K562 (cell line): ENCODE measurements around the gene CDCA4. TPM values are rescaled to one million over a fixed set of nuclear protein-coding genes. Genes with fewer than 3 reads are reported as not detected.

Source experiments
- ATAC-seq: fragments of 200-7000 bp; cut with Tn5 transposase; 3 replicates; pipeline ENCODE4 v1.9.1; 2020; ENCODE audit warnings: moderate library complexity
- BruUV-seq: library from RNA; stranded (reverse); fragments of 400-500 nt; replicated peaks from 2 replicates; lab custom pipeline; 2021; lab: Mats Ljungman, UMichigan
- CTCF ChIA-PET: fragments of 300-600 bp; formaldehyde crosslinking; extraction: SDS; loops from one replicate; lab custom pipeline; 2021; ENCODE audit warnings: low intra/inter-chr PET ratio; lab: Yijun Ruan, JAX
- POLR2A ChIA-PET: fragments of 300-600, 350-650 bp; sonication (Branson Sonifier 250); formaldehyde crosslinking; extraction: SDS; loops from one replicate; lab custom pipeline; 2021; ENCODE audit warnings: antibody characterized with exemption, inconsistent platforms; lab: Yijun Ruan, JAX
- DNase-seq, 4 experiments: peaks; one replicate each; pipeline versions ENCODE4 v3.0.0 to v3.0.0-alpha.2; 2011 to 2018; ENCODE audit warnings: low spot score in 3 of 4, mixed read lengths in 3 of 4; ENCODE audit errors: extremely low read depth in 1 of 4
- FAIRE-seq: peaks from 2 replicates; lab custom pipeline; 2011; peaks lifted over from hg19 to GRCh38; lab: Jason Lieb, UNC
- H2AFZ ChIP-seq: 2 replicates; pipeline ENCODE4 v1.6.0; 2011; ENCODE audit warnings: low read depth, low read length, control low read depth, inconsistent platforms
- H3K27ac ChIP-seq: fragments of 200-600 bp; 3 replicates; pipeline ENCODE4 v1.8.0; 2011; ENCODE audit warnings: low read depth, mild to moderate bottlenecking, control low read depth, inconsistent platforms, low read length, moderate library complexity, mixed read lengths; ENCODE audit errors: extremely low read depth
- H3K27me3 ChIP-seq, 2 experiments: fragments of 300-600 bp in 1 of 2; 2 replicates in 1 of 2; 3 replicates in 1 of 2; pipeline versions ENCODE4 v1.6.0 to v1.8.0; 2011; ENCODE audit warnings: inconsistent platforms in 2 of 2, low read length in 2 of 2, mild to moderate bottlenecking in 1 of 2, mixed read lengths in 1 of 2, moderate library complexity in 1 of 2; ENCODE audit not compliant: control insufficient read depth in 2 of 2, insufficient read depth in 2 of 2
- H3K36me3 ChIP-seq: fragments of 300-600 bp; 3 replicates; pipeline ENCODE4 v1.8.0; 2011; ENCODE audit warnings: mild to moderate bottlenecking, low read length, inconsistent platforms; ENCODE audit not compliant: control insufficient read depth, insufficient read depth
- H3K4me1 ChIP-seq, 2 experiments: fragments of 200-600 bp in 1 of 2; replicated peaks in 1 of 2; 2 replicates in 1 of 2; 3 replicates in 1 of 2; pipeline versions ENCODE4 v1.5.1 to v1.8.0; 2011; ENCODE audit warnings: inconsistent platforms in 2 of 2, low read length in 2 of 2, mild to moderate bottlenecking in 1 of 2, mixed read lengths in 1 of 2, moderate library complexity in 1 of 2; ENCODE audit not compliant: control insufficient read depth in 2 of 2, insufficient read depth in 2 of 2
- H3K4me2 ChIP-seq: 2 replicates; pipeline ENCODE4 v1.6.1; 2011; ENCODE audit warnings: low read length, control low read depth, inconsistent platforms, mixed read lengths; ENCODE audit not compliant: insufficient read depth
- H3K4me3 ChIP-seq: fragments of 200-600 bp; sonication (generic), shearing (Covaris generic); 2 replicates; pipeline ENCODE4 v1.5.1; 2016; ENCODE audit warnings: control low read depth, inconsistent platforms
- H3K79me2 ChIP-seq: fragments of 200-600 bp; 3 replicates; pipeline ENCODE4 v1.8.0; 2011; ENCODE audit warnings: low read length, inconsistent platforms; ENCODE audit not compliant: control insufficient read depth, insufficient read depth
- H3K9ac ChIP-seq, 2 experiments: 2 replicates each; pipeline versions ENCODE4 v1.6.0 to v1.6.1; 2011; ENCODE audit warnings: low read depth in 2 of 2, low read length in 2 of 2, control low read depth in 1 of 2, inconsistent platforms in 1 of 2, mild to moderate bottlenecking in 1 of 2, mixed read lengths in 1 of 2; ENCODE audit not compliant: insufficient read depth in 1 of 2
- H3K9me1 ChIP-seq: one replicate; pipeline ENCODE4 v1.6.0; 2011; ENCODE audit warnings: inconsistent platforms, mild to moderate bottlenecking, low read length, moderate library complexity; ENCODE audit not compliant: control insufficient read depth, insufficient read depth
- H3K9me3 ChIP-seq: replicated peaks from 2 replicates; pipeline ENCODE4 v1.5.1; 2011; ENCODE audit warnings: low read depth, low read length, inconsistent platforms; ENCODE audit not compliant: control insufficient read depth, insufficient read depth
- H4K20me1 ChIP-seq: replicated peaks from 2 replicates; pipeline ENCODE4 v1.6.1; 2011; ENCODE audit warnings: low read length, inconsistent platforms, mixed read lengths; ENCODE audit not compliant: control insufficient read depth, insufficient read depth
- CXXC5 ChIP-seq: fragments of 250-450 bp; sonication (Bioruptor Pico); IDR thresholded peaks from 2 replicates; pipeline ENCODE4 v1.8.0; 2022; ENCODE audit warnings: inconsistent platforms, mild to moderate bottlenecking, moderate library complexity
- MYC ChIP-seq, 2 experiments: fragments of 250-450 bp in 1 of 2; sonication (Bioruptor Pico) in 1 of 2; IDR thresholded peaks; 2 replicates each; pipeline versions ENCODE4 v1.5.1 to v1.6.1; 2012 to 2021; ENCODE audit warnings: low read depth in 2 of 2, borderline replicate concordance in 1 of 2, improper control_type of control experiment in 1 of 2, low read length in 1 of 2, mild to moderate bottlenecking in 1 of 2, moderate library complexity in 1 of 2
- NCOA1 ChIP-seq: fragments of 450-650 bp; IDR thresholded peaks from 2 replicates; pipeline ENCODE4 v1.6.1; 2016; ENCODE audit warnings: low read depth
- NR2C1 ChIP-seq, 2 experiments: fragments of 450-650 bp; IDR thresholded peaks; 2 replicates each; pipeline ENCODE4 v1.6.1; 2017; ENCODE audit warnings: mild to moderate bottlenecking in 2 of 2, antibody characterized with exemption in 1 of 2, inconsistent platforms in 1 of 2, missing compliant biosample characterization in 1 of 2, missing genetic modification characterization in 1 of 2
- RBFOX2 ChIP-seq: fragments of 200-400 bp; formaldehyde crosslinking; IDR thresholded peaks from 2 replicates; pipeline ENCODE4 v1.6.1; 2017; ENCODE audit warnings: low read depth, mild to moderate bottlenecking, low read length, moderate library complexity
- RFX1 ChIP-seq: fragments of 450-650 bp; IDR thresholded peaks from 2 replicates; pipeline ENCODE4 v1.6.1; 2016; ENCODE audit warnings: mild to moderate bottlenecking, moderate library complexity
- U2AF2 ChIP-seq: fragments of 200-400 bp; formaldehyde crosslinking; optimal IDR thresholded peaks from 2 replicates; pipeline ENCODE3; 2017; ENCODE audit warnings: low read depth, mild to moderate bottlenecking, low read length
- WGBS: fragments of 100-300 bp; shearing (Covaris generic); methylation state at CpG from one replicate; pipeline ENCODE4 v1.1.6; 2016; ENCODE audit warnings: low coverage, mixed read lengths; ENCODE audit not compliant: insufficient coverage; ENCODE audit errors: missing lambda C conversion rate; 5-methylcytosine and 5-hydroxymethylcytosine counted together
- in situ Hi-C: fragments of 300-500 bp; cut with MboI; formaldehyde crosslinking; loops from 4 replicates; pipeline ENCODE4 v1.15.0; 2018; ENCODE audit warnings: inconsistent platforms, mixed read lengths
- intact Hi-C: fragments of 100-400 bp; cut with micrococcal nuclease; formaldehyde crosslinking; loops from 2 replicates; pipeline ENCODE4 v1.14.2; 2022
- polyA plus RNA-seq, 8 experiments: library from polyadenylated mRNA; depleted of rRNA in 4 of 8; stranded (reverse) in 5 of 8; unstranded in 3 of 8; fragments of >200 nt; fragmentation: Nextera tagmentation in 2 of 8; fragmentation: Illumina TruSeq in 1 of 8; extraction: Ambion mirVana in 2 of 8; extraction: Trizol in 1 of 8; gene quantifications; 2 replicates each; pipeline versions ENCODE4 v1.2.1 to v1.2.3, GENCODE V29; 2011 to 2014; ENCODE audit warnings: inconsistent platforms in 1 of 8, missing spikeins in 1 of 8
- total RNA-seq, 7 experiments: library from RNA; depleted of rRNA in 6 of 7; stranded (reverse); fragments of >200 nt in 6 of 7; fragmentation: Illumina TruSeq in 2 of 7; extraction: Trizol in 2 of 7; gene quantifications; 2 replicates each; pipeline versions ENCODE4 v1.2.1 to v1.2.3, GENCODE V29; 2011 to 2021; ENCODE audit warnings: low replicate concordance in 1 of 7
- TF ChIP-seq, protein P1 (sequence below): fragments of 450-650 bp; IDR thresholded peaks from 2 replicates; pipeline ENCODE4 v1.6.1; 2018; ENCODE audit not compliant: partially characterized antibody

Gene CDCA4
- total and polyA plus RNA-seq, 9 of the 15 experiments (the other 6 are each of a cell fraction or from before 2014, with no cell fraction given): 6.6 to 44.2 (median 23.0) TPM

DNA sequence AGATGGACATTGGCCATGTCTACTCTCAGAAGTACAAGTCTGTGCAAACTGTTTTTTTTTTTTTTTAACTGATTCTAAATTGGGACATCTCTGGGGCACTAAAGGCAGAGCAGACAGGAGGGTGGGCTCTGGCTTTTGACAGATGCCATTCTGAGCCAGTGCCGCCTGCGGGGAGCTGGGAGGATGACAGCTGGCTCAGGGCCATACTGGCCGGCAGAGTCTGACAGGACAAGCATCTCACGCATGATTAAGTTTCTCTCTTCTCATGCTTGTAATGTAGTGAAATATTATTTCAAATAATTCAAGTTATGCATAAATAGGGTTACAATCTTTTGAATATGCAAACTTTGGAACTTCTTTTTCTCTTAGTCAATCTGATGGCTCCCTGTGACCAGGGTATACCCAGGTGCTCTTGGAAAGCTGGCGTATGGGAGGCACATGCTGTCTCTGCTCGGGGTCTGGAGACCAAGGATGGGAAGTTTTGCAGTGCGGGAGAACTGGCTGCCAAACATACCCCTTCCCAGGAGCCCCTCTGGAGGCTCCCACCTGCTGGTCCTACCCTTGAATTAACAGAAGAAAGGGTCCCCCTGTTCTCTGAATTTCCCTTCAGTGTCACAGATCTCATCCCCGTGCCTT, 7.6 kb downstream of the CDCA4 start:
- no peaks in the 10 kb centered on the region for H3K27me3 ChIP-seq
- no peak for DNase-seq
- no peak for TF ChIP-seq CXXC5
- no peak for TF ChIP-seq RBFOX2
- no peak overlapping the region for H2AFZ ChIP-seq
- H3K4me1 ChIP-seq: peaks cover 25 to 27% of the 10 kb centered on the region in 2 experiments
- FAIRE-seq: no peak
- CTCF ChIA-PET: no interaction called here
- no peak overlapping the region for H3K4me2 ChIP-seq
- H3K79me2 ChIP-seq: peaks cover 92% of the 10 kb centered on the region
- H3K9ac ChIP-seq: no peak overlapping the region; a peak in 1 of 4 replicates
- in situ Hi-C loops (no loop called here), intact Hi-C loops (no loop called here)
- H4K20me1 ChIP-seq: peaks cover 47% of the 10 kb centered on the region
- H3K9me3 ChIP-seq: no peaks in the 10 kb centered on the region
- H3K27ac ChIP-seq: no peak overlapping the region
- peaks cover 2% of the 10 kb centered on the region for H3K9me1 ChIP-seq
- H3K4me3 ChIP-seq: no peak overlapping the region
- POLR2A ChIA-PET: interaction anchor here (0.6 to 4.0 kb wide), 5 partner anchors 7 to 134 kb away, joined by 3 to 28 read pairs (median 3); no protein-coding TSS in a partner anchor
- 80% methylated on average over 7 of the region's 8 CpGs for whole genome bisulfite sequencing
- ATAC-seq: no peak
- BruUV-seq: no TSS peak
- H3K36me3 ChIP-seq: peaks cover 64% of the 10 kb centered on the region; the same call in 2 of the 3 replicates

DNA sequence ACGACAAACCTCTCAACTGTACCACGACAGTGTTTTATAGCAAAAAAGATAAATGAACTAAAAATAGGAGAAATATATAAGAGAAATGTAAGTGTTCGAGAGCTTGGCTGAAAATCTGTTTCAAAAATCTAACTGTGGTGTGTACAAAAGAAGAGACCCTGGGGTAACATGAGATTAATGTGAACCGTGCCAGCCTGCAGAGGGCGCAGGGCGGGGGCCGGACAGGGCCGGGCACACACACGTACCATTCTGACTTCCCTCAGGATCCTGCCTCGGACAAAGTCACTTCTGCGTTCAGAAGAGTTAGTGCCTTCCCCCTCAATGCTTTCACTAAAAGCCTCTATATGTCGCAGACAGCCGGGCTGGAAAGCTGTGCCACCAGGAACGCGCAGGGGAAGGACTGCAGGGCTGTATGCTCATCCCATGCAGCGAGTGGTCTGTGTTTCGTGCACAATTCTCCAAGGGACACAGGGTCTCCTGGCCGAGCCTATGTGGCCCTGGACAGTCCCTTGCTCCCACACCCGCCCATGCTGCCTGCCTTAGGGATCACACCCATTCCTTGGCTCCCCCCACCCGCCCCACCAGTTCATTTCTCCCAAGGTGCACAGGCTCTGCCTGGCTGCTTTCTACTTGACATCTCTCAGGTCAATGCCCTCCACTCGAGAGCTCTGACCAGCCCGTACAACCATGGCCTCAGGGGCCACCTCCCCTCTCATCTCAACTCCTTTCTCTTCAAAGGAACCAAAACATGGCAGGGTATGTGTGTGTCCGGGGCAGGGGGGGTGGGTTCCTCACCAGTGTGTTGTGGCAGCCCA, 8.5 kb downstream of the CDCA4 start:
- in situ Hi-C loops: no loop called here
- FAIRE-seq (no peak), DNase-seq (no peak), ATAC-seq (no peak)
- Histone ChIP-seq H3K27me3 (no peaks in the 10 kb centered on the region), H3K9me1 (no peaks in the 10 kb centered on the region), H3K9me3 (no peaks in the 10 kb centered on the region), H3K4me2 (no peak overlapping the region), H3K79me2 (peaks cover 83% of the 10 kb centered on the region), H3K27ac (no peak overlapping the region), H3K9ac (peak overlapping the region in 1 of 2 experiments; percentile 64; a peak in 2 of 4 replicates), H3K4me1 (peaks cover 21 to 22% of the 10 kb centered on the region in 2 experiments), H4K20me1 (peaks cover 47% of the 10 kb centered on the region), H3K4me3 (no peak overlapping the region), H2AFZ (no peak overlapping the region), H3K36me3 (peaks cover 63% of the 10 kb centered on the region; the same call in 2 of the 3 replicates)
- ChIA-PET POLR2A (interaction anchor here (0.6 to 1.1 kb wide), 3 partner anchors 8 to 14 kb away, joined by 3 read pairs; partner anchors contain the start of gene CDCA4), CTCF (no interaction called here)
- intact Hi-C loops: no loop called here
- 92% methylated on average over 11 of the region's 23 CpGs for WGBS
- BruUV-seq: no TSS peak
- TF ChIP-seq RFX1: no peak
- no peak for TF ChIP-seq NCOA1
- TF ChIP-seq NR2C1 (IDR thresholded peaks at IDR 0.05): no peak
- no peak for TF ChIP-seq NR2C1 (tag; IDR thresholded peaks at IDR 0.05)
- TF ChIP-seq U2AF2: no peak
- TF ChIP-seq, protein P1, sequence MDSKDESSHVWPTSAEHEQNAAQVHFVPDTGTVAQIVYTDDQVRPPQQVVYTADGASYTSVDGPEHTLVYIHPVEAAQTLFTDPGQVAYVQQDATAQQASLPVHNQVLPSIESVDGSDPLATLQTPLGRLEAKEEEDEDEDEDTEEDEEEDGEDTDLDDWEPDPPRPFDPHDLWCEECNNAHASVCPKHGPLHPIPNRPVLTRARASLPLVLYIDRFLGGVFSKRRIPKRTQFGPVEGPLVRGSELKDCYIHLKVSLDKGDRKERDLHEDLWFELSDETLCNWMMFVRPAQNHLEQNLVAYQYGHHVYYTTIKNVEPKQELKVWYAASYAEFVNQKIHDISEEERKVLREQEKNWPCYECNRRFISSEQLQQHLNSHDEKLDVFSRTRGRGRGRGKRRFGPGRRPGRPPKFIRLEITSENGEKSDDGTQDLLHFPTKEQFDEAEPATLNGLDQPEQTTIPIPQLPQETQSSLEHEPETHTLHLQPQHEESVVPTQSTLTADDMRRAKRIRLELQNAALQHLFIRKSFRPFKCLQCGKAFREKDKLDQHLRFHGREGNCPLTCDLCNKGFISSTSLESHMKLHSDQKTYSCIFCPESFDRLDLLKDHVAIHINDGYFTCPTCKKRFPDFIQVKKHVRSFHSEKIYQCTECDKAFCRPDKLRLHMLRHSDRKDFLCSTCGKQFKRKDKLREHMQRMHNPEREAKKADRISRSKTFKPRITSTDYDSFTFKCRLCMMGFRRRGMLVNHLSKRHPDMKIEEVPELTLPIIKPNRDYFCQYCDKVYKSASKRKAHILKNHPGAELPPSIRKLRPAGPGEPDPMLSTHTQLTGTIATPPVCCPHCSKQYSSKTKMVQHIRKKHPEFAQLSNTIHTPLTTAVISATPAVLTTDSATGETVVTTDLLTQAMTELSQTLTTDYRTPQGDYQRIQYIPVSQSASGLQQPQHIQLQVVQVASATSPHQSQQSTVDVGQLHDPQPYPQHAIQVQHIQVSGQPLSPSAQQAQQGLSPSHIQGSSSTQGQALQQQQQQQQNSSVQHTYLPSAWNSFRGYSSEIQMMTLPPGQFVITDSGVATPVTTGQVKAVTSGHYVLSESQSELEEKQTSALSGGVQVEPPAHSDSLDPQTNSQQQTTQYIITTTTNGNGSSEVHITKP: peak; percentile 30
- TF ChIP-seq RBFOX2: peak; percentile 8; the same call in 1 of the 2 replicates
- no peak for TF ChIP-seq MYC (IDR thresholded peaks at IDR 0.05; ENCODE audit: low read depth, low read length)
- no peak for TF ChIP-seq MYC (CRISPR knock-in tag; IDR thresholded peaks at IDR 0.05; ENCODE audit: borderline replicate concordance, low read depth)
